ENCODE measurements around the gene LINGO1. TPM values are rescaled to one million over a fixed set of nuclear protein-coding genes. Genes with fewer than 3 reads are reported as not detected.

LINGO1 gene
- polyA plus RNA-seq, 3 donors, result not detected

DNA sequence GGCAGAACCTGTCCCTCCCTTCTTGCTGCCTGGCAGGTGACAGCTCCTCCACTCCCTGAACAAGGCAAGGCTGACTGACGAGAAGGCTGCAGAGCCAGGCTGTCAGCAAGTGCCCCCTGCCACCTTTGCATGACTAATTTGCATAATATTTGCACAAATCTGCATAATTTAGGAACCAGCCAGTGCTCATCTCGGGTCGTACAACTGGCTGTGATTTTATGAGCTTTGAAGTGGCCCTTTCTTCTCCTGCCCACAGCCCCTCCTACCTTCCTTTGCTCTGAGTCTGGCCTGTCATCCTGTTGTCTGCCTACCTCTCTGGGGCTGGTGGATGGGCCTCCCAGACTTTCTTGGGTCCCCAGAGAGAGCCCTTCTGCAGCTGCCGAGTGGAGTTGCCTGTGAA lies 58.9 kb downstream of the LINGO1 start:
- Histone ChIP-seq H3K27me3 (ENCODE audit: control insufficient read depth in 2 of 2, insufficient read depth in 2 of 2, low read length in 2 of 2) (no peaks in the 10 kb centered on the region), H4K20me1 (ENCODE audit: insufficient read depth, low read length) (no peaks in the 10 kb centered on the region), H3K9ac (ENCODE audit: insufficient read depth, low read length, poor library complexity, severe bottlenecking) (no peak overlapping the region), H3K36me3 (replicated peaks in 1 of 2; ENCODE audit: control insufficient read depth in 1 of 2, insufficient read depth in 2 of 2, low read length in 2 of 2) (no peaks in the 10 kb centered on the region), H3K9me3 (replicated peaks in 1 of 2; ENCODE audit: control insufficient read depth in 1 of 2, insufficient read depth in 1 of 2, low read length in 2 of 2) (no peaks in the 10 kb centered on the region), H3K4me3 (replicated peaks in 1 of 3; ENCODE audit: low read depth in 2 of 3, low read length in 3 of 3) (no peak overlapping the region), H3K4me1 (ENCODE audit: control insufficient read depth in 1 of 2, insufficient read depth in 2 of 2, low read length in 2 of 2) (peaks cover 8 to 9% of the 10 kb centered on the region in 2 donors), H3K79me2 (ENCODE audit: insufficient read depth, low read length) (no peaks in the 10 kb centered on the region), H2AFZ (ENCODE audit: insufficient read depth, low read depth, low read length, poor library complexity, severe bottlenecking) (no peak overlapping the region), H3K27ac (ENCODE audit: low read depth in 1 of 2, low read length in 2 of 2) (no peak overlapping the region), H3K4me2 (replicated peaks; ENCODE audit: extremely low read depth, low read length, poor library complexity, severe bottlenecking) (no peak overlapping the region)
- 81% methylated on average over 4 of the region's 4 CpGs for WGBS (ENCODE audit: insufficient coverage)
- Mint-ChIP-seq H3K4me3 (no peak overlapping the region), H3K4me1 (peaks cover 11% of the 10 kb centered on the region), H3K27me3 (ENCODE audit: low read depth in 3 of 3) (peaks cover 0 to 10% (median 6%) of the 10 kb centered on the region in 3 donors), H3K36me3 (no peaks in the 10 kb centered on the region), H3K9me3 (peaks cover 0 to 2% (median 0%) of the 10 kb centered on the region in 7 donors), H3K27ac (no peak overlapping the region)
- intact Hi-C loops (cut with micrococcal nuclease), result no loop called here
- no peak for TF ChIP-seq CTCF (IDR thresholded peaks at IDR 0.05)
- no peak for DNase-seq

GRCh38 chr15:77572186-77572585 lies 60.5 kb downstream of the LINGO1 start:
- Histone ChIP-seq H3K9ac (ENCODE audit: insufficient read depth, low read length, poor library complexity, severe bottlenecking) (no peak overlapping the region), H3K79me2 (ENCODE audit: insufficient read depth, low read length) (no peaks in the 10 kb centered on the region), H3K4me3 (replicated peaks in 1 of 3; ENCODE audit: low read depth in 2 of 3, low read length in 3 of 3) (no peak overlapping the region), H3K27ac (ENCODE audit: low read depth in 1 of 2, low read length in 2 of 2) (no peak overlapping the region), H3K4me2 (replicated peaks; ENCODE audit: extremely low read depth, low read length, poor library complexity, severe bottlenecking) (no peak overlapping the region), H2AFZ (ENCODE audit: insufficient read depth, low read depth, low read length, poor library complexity, severe bottlenecking) (no peak overlapping the region), H4K20me1 (ENCODE audit: insufficient read depth, low read length) (no peaks in the 10 kb centered on the region), H3K27me3 (ENCODE audit: control insufficient read depth in 2 of 2, insufficient read depth in 2 of 2, low read length in 2 of 2) (no peaks in the 10 kb centered on the region), H3K4me1 (ENCODE audit: control insufficient read depth in 1 of 2, insufficient read depth in 2 of 2, low read length in 2 of 2) (peaks cover 8 to 9% of the 10 kb centered on the region in 2 donors), H3K9me3 (replicated peaks in 1 of 2; ENCODE audit: control insufficient read depth in 1 of 2, insufficient read depth in 1 of 2, low read length in 2 of 2) (no peaks in the 10 kb centered on the region), H3K36me3 (replicated peaks in 1 of 2; ENCODE audit: control insufficient read depth in 1 of 2, insufficient read depth in 2 of 2, low read length in 2 of 2) (no peaks in the 10 kb centered on the region)
- TF ChIP-seq CTCF (IDR thresholded peaks at IDR 0.05), result no peak
- WGBS (ENCODE audit: insufficient coverage), result 60% methylated on average over 2 of the region's 4 CpGs
- intact Hi-C loops (cut with micrococcal nuclease), result no loop called here
- DNase-seq, result no peak
- Mint-ChIP-seq H3K9me3 (peaks cover 0 to 2% (median 0%) of the 10 kb centered on the region in 7 donors), H3K27ac (no peak overlapping the region), H3K4me1 (peaks cover 11% of the 10 kb centered on the region), H3K27me3 (ENCODE audit: low read depth in 3 of 3) (peaks cover 0 to 8% (median 4%) of the 10 kb centered on the region in 3 donors), H3K4me3 (no peak overlapping the region), H3K36me3 (no peaks in the 10 kb centered on the region)

Data from CD14-positive monocyte (primary cell).